HL-60 (cell line): ENCODE data around the gene DDAH2.

ENCODE experiments used
- DNase-seq, 2 experiments: peaks; one replicate each; pipeline ENCODE4 v3.0.0-alpha.2; 2010 to 2020; ENCODE audit warnings: low read depth in 1 of 2, low spot score in 1 of 2
- H3K27ac ChIP-seq: fragments of 250-450 bp; sonication (Bioruptor Pico); replicated peaks from 2 replicates; pipeline ENCODE4 v1.5.1; 2020; ENCODE audit warnings: mild to moderate bottlenecking, moderate library complexity
- H3K27me3 ChIP-seq: fragments of 250-450 bp; sonication (Bioruptor Pico); 2 replicates; pipeline ENCODE4 v1.5.1; 2021; ENCODE audit warnings: mild to moderate bottlenecking, moderate library complexity; ENCODE audit not compliant: insufficient read depth, poor library complexity, severe bottlenecking
- H3K4me3 ChIP-seq: replicated peaks from 2 replicates; pipeline ENCODE4 v1.5.1; 2011; ENCODE audit warnings: mild to moderate bottlenecking, control low read depth, low read length; ENCODE audit not compliant: insufficient read depth
- GABPA ChIP-seq: IDR thresholded peaks from 2 replicates; pipeline ENCODE4 v1.6.1; 2012; ENCODE audit warnings: low read depth
- POLR2AphosphoS5 ChIP-seq: IDR thresholded peaks from 2 replicates; pipeline ENCODE4 v1.6.1; 2012; ENCODE audit warnings: low read depth
- SPI1 ChIP-seq: IDR thresholded peaks from 2 replicates; pipeline ENCODE4 v1.6.1; 2012; ENCODE audit warnings: low read depth, mild to moderate bottlenecking, borderline replicate concordance
- TF ChIP-seq, protein P1 (sequence below): IDR thresholded peaks from 2 replicates; pipeline ENCODE4 v1.6.1; 2012; ENCODE audit warnings: low read depth; ENCODE audit not compliant: insufficient replicate concordance
- TF ChIP-seq, protein P2 (sequence below): IDR thresholded peaks from one replicate; pipeline ENCODE4 v1.5.1; 2011; ENCODE audit warnings: low read length, control low read depth, inconsistent platforms; ENCODE audit not compliant: insufficient read depth

The DDAH2 gene

DNA sequence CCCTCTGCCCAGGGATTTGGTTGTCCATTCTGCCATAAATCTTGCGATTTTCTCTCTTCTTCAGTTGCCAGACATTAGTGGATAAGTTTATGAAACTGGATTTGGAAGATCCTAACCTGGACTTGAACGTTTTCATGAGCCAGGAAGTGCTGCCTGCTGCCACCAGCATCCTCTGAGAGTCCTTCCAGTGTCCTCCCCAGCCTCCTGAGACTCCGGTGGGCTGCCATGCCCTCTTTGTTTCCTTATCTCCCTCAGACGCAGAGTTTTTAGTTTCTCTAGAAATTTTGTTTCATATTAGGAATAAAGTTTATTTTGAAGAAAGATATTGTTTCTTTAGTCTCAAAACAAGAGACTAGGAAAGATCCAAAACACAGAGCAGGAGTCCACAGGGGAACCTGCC is 33.3 kb upstream of the DDAH2 start, which contains the start of gene SAPCD1:
SAPCD1 (plus strand) TSS at position 301 of the 400 bp plus-strand sequence. CDS start 399 bp downstream, outside the sequence.
- H3K27me3 ChIP-seq: no peaks in the 10 kb centered on the region
- no peak within 1 kb of the TSS for H3K27ac ChIP-seq
- H3K4me3 ChIP-seq: no peak within 1 kb of the TSS
- TF ChIP-seq, protein P1, sequence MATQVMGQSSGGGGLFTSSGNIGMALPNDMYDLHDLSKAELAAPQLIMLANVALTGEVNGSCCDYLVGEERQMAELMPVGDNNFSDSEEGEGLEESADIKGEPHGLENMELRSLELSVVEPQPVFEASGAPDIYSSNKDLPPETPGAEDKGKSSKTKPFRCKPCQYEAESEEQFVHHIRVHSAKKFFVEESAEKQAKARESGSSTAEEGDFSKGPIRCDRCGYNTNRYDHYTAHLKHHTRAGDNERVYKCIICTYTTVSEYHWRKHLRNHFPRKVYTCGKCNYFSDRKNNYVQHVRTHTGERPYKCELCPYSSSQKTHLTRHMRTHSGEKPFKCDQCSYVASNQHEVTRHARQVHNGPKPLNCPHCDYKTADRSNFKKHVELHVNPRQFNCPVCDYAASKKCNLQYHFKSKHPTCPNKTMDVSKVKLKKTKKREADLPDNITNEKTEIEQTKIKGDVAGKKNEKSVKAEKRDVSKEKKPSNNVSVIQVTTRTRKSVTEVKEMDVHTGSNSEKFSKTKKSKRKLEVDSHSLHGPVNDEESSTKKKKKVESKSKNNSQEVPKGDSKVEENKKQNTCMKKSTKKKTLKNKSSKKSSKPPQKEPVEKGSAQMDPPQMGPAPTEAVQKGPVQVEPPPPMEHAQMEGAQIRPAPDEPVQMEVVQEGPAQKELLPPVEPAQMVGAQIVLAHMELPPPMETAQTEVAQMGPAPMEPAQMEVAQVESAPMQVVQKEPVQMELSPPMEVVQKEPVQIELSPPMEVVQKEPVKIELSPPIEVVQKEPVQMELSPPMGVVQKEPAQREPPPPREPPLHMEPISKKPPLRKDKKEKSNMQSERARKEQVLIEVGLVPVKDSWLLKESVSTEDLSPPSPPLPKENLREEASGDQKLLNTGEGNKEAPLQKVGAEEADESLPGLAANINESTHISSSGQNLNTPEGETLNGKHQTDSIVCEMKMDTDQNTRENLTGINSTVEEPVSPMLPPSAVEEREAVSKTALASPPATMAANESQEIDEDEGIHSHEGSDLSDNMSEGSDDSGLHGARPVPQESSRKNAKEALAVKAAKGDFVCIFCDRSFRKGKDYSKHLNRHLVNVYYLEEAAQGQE: no peak
- TF ChIP-seq, protein P2, sequence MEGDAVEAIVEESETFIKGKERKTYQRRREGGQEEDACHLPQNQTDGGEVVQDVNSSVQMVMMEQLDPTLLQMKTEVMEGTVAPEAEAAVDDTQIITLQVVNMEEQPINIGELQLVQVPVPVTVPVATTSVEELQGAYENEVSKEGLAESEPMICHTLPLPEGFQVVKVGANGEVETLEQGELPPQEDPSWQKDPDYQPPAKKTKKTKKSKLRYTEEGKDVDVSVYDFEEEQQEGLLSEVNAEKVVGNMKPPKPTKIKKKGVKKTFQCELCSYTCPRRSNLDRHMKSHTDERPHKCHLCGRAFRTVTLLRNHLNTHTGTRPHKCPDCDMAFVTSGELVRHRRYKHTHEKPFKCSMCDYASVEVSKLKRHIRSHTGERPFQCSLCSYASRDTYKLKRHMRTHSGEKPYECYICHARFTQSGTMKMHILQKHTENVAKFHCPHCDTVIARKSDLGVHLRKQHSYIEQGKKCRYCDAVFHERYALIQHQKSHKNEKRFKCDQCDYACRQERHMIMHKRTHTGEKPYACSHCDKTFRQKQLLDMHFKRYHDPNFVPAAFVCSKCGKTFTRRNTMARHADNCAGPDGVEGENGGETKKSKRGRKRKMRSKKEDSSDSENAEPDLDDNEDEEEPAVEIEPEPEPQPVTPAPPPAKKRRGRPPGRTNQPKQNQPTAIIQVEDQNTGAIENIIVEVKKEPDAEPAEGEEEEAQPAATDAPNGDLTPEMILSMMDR: no peak
- TF ChIP-seq GABPA: no peak
- no peak for TF ChIP-seq SPI1
- TF ChIP-seq POLR2AphosphoS5: no peak
- DNase-seq: no peak

DNA sequence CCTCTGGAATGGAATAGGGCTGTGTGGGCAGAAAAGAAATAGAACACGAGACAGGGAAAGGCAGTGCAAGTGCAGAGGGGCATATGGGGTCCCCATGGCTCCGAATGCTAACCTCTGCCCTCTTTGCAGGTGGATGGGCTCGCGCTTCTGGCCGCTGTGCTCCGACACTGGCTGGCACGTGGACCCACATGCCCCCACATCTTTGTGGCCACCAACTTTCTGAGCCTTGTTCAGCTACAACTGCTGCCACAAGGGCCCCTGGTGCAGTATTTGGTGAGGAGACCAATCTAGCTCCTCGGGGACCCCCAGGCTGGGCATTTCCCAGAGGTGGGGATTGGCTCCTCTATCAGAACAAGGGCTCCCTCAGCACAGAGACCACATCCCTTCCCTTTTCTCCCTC is 32.2 kb upstream of the DDAH2 start:
- DNase-seq: no peak
- no peak overlapping the region for H3K27ac ChIP-seq
- no peaks in the 10 kb centered on the region for H3K27me3 ChIP-seq
- no peak overlapping the region for H3K4me3 ChIP-seq
- TF ChIP-seq, protein P1: no peak
- TF ChIP-seq GABPA (no peak), SPI1 (no peak)
- TF ChIP-seq, protein P2: no peak

DNA sequence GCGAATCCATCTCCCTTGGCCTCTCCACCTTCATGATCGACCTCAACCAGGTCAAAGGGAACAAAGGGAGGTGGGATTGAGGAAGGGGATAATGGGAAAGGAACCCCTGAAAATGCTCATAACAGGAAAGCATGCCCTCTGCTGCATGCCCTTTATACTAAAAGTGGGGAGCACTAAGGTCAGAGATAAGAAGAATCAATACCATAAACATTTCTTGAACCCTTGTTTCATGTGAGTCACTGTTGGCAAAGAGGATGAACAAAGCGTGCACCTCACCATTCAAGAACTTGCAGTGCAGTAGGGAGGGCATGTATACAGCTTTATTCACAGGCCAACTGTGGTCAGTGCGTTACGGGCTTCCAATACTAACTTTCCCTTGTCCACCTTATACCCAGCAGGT is 31.7 kb upstream of the DDAH2 start:
- Histone ChIP-seq H3K27ac (no peak overlapping the region), H3K27me3 (no peaks in the 10 kb centered on the region), H3K4me3 (no peak overlapping the region)
- TF ChIP-seq POLR2AphosphoS5 (no peak), GABPA (no peak)
- TF ChIP-seq, protein P1: no peak
- DNase-seq: no peak

DNA sequence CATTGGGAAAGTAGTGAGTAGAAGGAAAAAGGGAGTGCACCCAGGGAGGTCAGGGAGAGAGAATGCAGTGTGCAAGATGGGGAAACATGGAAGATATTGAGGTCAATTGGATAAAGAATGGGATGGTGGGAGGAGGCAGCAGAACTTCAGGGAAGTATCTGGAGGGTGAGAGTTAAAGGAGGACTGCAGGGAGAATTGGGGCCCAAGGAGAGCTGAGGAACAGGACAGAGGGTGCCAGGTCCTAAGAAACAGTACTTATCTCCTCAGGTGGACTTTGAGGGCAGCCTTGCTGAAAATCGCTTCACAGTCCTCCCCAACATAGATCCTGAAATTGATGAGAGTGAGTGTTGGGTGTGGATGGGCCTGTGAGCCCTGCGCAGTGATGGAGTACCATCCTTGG is 29.2 kb upstream of the DDAH2 start:
- DNase-seq: no peak
- Histone ChIP-seq H3K4me3 (no peak overlapping the region), H3K27me3 (no peaks in the 10 kb centered on the region), H3K27ac (no peak overlapping the region)
- TF ChIP-seq, protein P1: no peak
- no peak for TF ChIP-seq SPI1
- TF ChIP-seq, protein P2: no peak
- no peak for TF ChIP-seq POLR2AphosphoS5
- TF ChIP-seq GABPA: no peak
